WERI-Rb-1 (cell line): ENCODE measurements around the gene CTNNAL1.

Experiments used
- DNase-seq: peaks from one replicate; pipeline ENCODE4 v3.0.0-alpha.2; 2020
- H3K27ac ChIP-seq: fragments of 250-450 bp; sonication (Bioruptor Pico); 2 replicates; pipeline ENCODE4 v1.5.1; 2020; ENCODE audit warnings: mild to moderate bottlenecking, moderate library complexity
- H3K27me3 ChIP-seq: fragments of 250-450 bp; sonication (Bioruptor Pico); 2 replicates; pipeline ENCODE4 v1.5.1; 2021; ENCODE audit warnings: mild to moderate bottlenecking, low read depth, moderate library complexity; ENCODE audit not compliant: insufficient read depth, severe bottlenecking
- H3K36me3 ChIP-seq: fragments of 250-450 bp; sonication (Bioruptor Pico); 2 replicates; pipeline ENCODE4 v1.5.1; 2020; ENCODE audit warnings: mild to moderate bottlenecking, moderate library complexity
- H3K4me3 ChIP-seq: 2 replicates; pipeline ENCODE4 v1.5.1; 2011; ENCODE audit warnings: low read depth, mild to moderate bottlenecking, control low read depth, low read length
- H3K9me3 ChIP-seq: fragments of 250-450 bp; sonication (Bioruptor Pico); 2 replicates; pipeline ENCODE4 v1.5.1; 2021; ENCODE audit warnings: mild to moderate bottlenecking, moderate library complexity; ENCODE audit not compliant: severe bottlenecking
- TF ChIP-seq, protein P1 (sequence below): IDR thresholded peaks from 2 replicates; pipeline ENCODE4 v1.5.1; 2011; ENCODE audit warnings: low read depth, mild to moderate bottlenecking, control low read depth, inconsistent platforms, low read length

Gene CTNNAL1

DNA sequence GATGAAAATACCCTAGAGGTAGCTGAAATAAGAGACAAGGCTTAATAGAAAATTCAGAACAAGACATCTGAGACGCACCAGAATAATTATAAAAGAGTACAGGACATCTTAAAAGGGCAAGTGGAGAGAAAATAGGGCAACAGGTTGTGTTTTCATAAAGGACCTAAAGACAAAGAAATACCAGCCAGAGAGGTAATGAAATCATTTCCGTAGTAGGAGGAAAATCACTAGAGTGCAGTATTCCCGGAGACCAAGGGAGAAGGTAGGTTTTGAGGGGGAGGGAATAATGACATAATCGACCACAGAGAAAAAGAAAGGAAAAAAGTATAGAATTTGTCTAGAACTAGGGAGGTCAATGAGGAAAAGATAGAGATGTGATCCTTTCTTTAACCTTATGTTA, 26.2 kb upstream of the CTNNAL1 start:
- TF ChIP-seq, protein P1, sequence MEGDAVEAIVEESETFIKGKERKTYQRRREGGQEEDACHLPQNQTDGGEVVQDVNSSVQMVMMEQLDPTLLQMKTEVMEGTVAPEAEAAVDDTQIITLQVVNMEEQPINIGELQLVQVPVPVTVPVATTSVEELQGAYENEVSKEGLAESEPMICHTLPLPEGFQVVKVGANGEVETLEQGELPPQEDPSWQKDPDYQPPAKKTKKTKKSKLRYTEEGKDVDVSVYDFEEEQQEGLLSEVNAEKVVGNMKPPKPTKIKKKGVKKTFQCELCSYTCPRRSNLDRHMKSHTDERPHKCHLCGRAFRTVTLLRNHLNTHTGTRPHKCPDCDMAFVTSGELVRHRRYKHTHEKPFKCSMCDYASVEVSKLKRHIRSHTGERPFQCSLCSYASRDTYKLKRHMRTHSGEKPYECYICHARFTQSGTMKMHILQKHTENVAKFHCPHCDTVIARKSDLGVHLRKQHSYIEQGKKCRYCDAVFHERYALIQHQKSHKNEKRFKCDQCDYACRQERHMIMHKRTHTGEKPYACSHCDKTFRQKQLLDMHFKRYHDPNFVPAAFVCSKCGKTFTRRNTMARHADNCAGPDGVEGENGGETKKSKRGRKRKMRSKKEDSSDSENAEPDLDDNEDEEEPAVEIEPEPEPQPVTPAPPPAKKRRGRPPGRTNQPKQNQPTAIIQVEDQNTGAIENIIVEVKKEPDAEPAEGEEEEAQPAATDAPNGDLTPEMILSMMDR: no peak
- Histone ChIP-seq H3K27me3 (no peaks in the 10 kb centered on the region), H3K4me3 (no peak overlapping the region), H3K27ac (no peak overlapping the region), H3K9me3 (no peaks in the 10 kb centered on the region), H3K36me3 (peaks cover 59% of the 10 kb centered on the region)
- no peak for DNase-seq

DNA sequence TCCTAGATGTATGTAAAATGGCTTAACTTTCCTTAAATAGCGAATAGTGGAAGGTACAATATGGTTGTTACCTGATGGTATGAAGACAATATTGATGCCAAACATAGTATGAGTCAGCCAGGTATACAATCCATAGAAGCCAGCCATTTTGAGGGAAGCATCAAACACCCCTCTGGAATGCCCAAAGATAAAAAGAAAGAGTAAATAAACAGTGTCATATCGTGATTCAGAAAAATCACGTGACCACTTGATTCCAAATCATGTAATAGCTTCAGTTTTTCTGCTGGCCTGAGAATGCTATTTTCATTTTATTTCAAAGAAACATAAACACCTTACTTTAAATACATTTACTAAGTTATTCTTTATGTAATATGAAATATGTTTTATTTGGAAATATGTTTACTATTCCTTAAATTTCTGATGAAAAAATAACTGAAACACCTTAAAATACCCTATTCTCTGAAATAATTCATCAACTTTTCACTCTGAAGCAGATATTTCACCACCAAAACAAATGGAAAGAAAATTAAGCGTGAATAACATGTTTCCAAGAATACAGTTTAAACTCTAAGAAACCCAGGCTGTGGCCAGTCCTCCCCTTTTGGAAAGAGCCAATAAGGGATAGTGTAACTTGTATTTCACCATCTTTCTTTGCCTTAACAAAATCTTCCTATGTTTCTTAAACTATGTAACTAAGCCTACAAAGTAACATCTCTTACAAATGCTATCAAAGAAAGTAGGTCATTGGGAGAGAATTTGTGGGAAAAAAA, 24.8 kb upstream of the CTNNAL1 start:
- no peaks in the 10 kb centered on the region for H3K9me3 ChIP-seq
- DNase-seq: no peak
- H3K36me3 ChIP-seq: peaks cover 59% of the 10 kb centered on the region
- no peak overlapping the region for H3K27ac ChIP-seq
- H3K4me3 ChIP-seq: no peak overlapping the region
- no peaks in the 10 kb centered on the region for H3K27me3 ChIP-seq
- TF ChIP-seq, protein P1: no peak

DNA sequence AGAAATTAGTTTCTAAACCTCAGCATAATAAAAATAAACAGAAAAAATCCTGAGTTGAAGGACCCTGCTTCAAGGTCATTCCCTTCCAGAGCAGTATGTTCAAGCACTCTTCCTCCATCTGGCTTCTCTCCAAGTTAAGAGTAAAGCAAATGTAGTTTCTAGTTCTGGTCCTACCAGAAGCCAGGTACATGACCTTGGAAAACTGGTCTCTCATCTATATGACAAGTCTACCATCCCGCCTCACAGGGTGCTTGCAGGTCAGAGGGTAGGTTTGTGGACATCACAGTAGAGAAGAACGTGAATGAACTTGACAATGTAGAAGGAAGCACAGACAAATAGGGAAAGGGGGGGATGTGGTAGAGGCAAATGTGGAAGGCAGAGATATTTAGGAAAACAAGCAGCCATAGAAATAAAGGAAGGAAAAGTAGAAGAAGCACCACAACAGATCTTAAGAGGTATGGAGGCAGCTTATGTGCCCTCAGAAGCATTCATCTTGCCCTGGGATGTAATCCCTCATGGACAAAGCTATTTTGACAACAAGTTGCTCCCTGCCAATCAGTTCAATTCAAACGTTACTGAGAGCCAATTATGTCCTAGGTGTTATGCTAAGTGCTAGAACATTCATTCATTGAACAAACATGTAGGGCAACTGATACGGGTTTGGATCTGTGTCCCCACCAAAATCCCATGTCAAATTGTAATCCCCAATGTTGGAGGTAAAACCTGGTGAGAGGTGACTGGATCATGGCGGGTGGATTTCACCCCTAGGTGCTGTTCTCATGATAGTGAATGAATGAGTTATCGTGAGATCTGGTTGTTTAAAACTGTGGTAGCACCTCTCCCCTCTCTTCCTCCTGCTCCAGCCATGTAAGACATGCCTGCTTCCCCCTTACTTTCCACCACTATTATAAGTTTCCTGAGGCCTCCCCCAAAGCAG, 23.7 kb upstream of the CTNNAL1 start:
- H3K27ac ChIP-seq: no peak overlapping the region
- no peak for DNase-seq
- H3K27me3 ChIP-seq: no peaks in the 10 kb centered on the region
- H3K4me3 ChIP-seq: no peak overlapping the region
- peaks cover 62% of the 10 kb centered on the region for H3K36me3 ChIP-seq
- TF ChIP-seq, protein P1: no peak
- H3K9me3 ChIP-seq: no peaks in the 10 kb centered on the region

DNA sequence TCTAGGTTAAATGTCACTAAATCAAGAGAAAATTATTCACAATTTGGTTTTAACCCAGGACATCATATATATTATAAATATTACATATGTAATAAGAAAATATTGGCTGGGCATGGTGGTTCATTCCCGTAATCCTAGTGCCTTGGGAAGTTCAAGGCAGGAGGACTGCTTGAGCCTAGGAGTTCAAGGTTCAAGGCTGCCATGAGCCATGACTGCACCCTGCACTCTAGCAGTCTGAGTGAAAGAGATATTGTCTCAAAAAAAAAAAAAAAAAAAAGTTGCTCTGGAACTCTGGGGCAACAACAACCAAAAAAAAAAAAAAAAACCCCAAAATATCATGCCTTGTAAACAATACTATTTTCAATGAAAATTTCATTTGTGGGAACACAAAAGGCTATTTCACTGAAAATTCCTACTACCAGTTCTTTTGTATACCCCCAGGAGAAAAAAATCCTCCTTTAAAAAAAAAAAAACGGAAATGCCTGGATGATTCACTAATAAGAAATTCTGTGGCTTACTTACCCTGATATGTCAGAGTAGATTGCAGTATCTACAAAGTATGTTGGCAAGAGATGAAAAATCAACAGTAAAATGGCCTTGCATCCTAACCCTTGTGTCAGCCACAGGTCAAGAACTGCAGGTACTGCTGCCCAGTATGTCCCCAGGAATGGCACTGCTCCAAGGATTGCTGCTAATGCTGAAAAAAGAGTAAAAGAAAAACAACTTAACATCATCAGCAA, 22.6 kb upstream of the CTNNAL1 start:
- H3K9me3 ChIP-seq: no peaks in the 10 kb centered on the region
- no peak overlapping the region for H3K4me3 ChIP-seq
- peaks cover 59% of the 10 kb centered on the region for H3K36me3 ChIP-seq
- H3K27me3 ChIP-seq: no peaks in the 10 kb centered on the region
- TF ChIP-seq, protein P1: no peak
- no peak for DNase-seq
- H3K27ac ChIP-seq: no peak overlapping the region

DNA sequence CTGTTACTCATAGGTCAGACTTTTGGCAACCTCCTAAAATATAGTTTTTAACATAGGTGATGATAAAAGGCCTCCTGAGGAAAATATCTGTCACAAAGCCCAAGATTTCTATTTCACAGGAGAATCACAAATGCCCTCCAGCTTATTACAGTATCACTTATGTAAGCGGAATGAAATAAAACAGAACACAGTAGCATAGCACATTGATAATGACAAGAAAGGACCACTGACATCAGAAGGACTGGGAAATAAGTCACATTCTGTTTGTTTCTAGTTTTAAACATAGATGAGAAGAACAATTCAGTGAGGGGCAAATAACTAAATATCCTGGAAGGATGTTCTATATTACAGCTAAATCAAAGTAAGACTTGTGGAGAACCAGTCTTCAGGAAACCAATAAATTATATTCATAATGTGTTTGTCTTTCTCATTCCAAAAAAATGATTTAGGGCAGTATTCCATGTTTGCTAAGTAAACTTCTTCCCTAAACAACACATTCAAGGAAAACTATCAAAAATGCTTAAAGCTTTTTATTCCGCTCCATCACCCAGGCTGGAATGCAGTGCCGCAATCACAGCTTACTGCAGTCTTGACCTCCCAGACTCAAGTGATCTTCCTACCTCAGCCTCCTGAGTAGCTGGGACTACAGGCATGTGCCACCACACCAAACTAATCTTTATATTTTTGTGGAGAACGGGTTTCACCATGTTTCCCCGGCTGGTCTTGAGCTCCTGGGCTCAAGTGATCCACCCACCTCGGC, 20.8 kb upstream of the CTNNAL1 start:
- Histone ChIP-seq H3K9me3 (no peaks in the 10 kb centered on the region), H3K36me3 (peaks cover 58% of the 10 kb centered on the region), H3K4me3 (no peak overlapping the region), H3K27ac (no peak overlapping the region), H3K27me3 (no peaks in the 10 kb centered on the region)
- DNase-seq: no peak
- TF ChIP-seq, protein P1: no peak
